Esophagus squamous epithelium (tissue), 4 donors: ENCODE results near the gene KIF17.

Experiments
- CTCF ChIP-seq, 6 experiments: fragments of 450-650 bp in 4 of 6; fragments of 200-600 bp in 2 of 6; sonication (generic) in 2 of 6; IDR thresholded peaks; one replicate each; pipeline ENCODE4 v1.5.1; 2016 to 2019; ENCODE audit warnings: antibody characterized with exemption in 6 of 6, mild to moderate bottlenecking in 4 of 6, moderate library complexity in 4 of 6
- POLR2A ChIP-seq, 4 donors: fragments of 450-650 bp; IDR thresholded peaks; one replicate each; pipeline ENCODE4 v1.6.1; 2017; ENCODE audit warnings: antibody characterized with exemption in 4 of 4, mild to moderate bottlenecking in 4 of 4, moderate library complexity in 3 of 4

- TF ChIP-seq CTCF (IDR thresholded peaks at IDR 0.05) (no peak), POLR2A (IDR thresholded peaks at IDR 0.05) (no peak)
These were observed 51.7 kb downstream of the KIF17 start for GRCh38 chr1:20666146-20666545.
